ENCODE measurements around the gene TUBG1. TPM values are rescaled to one million over a fixed set of nuclear protein-coding genes. Genes with fewer than 3 reads are reported as not detected.
A peak's percentile ranks its signal among the peaks of the same experiment; 100 is the strongest.

Gene TUBG1
- total RNA-seq, 3 donors from 2014 or later: 20.5 to 34.4 (median 22.8) TPM

- DNase-seq (ENCODE audit: low spot score in 2 of 2): no peak
- H3K36me3 ChIP-seq: no peaks in the 10 kb centered on the region
- H3K4me3 ChIP-seq: no peak overlapping the region
- intact Hi-C loops (cut with DNase I; ENCODE audit: low total_unique reads): no loop called here
- H3K4me1 ChIP-seq: no peaks in the 10 kb centered on the region
- TF ChIP-seq POLR2AphosphoS5 (IDR thresholded peaks at IDR 0.05): no peak
- no peak overlapping the region for H3K27ac ChIP-seq
- H3K27me3 ChIP-seq: no peaks in the 10 kb centered on the region
- H3K9me3 ChIP-seq: no peaks in the 10 kb centered on the region
Measured at GRCh38 chr17:42640121-42640520, 30.6 kb downstream of the TUBG1 start.

GRCh38 chr17:42642336-42642735, 32.9 kb downstream of the TUBG1 start:
- Histone ChIP-seq H3K27ac (no peak overlapping the region), H3K27me3 (no peaks in the 10 kb centered on the region), H3K36me3 (no peaks in the 10 kb centered on the region), H3K9me3 (no peaks in the 10 kb centered on the region), H3K4me1 (no peaks in the 10 kb centered on the region), H3K4me3 (no peak overlapping the region)
- TF ChIP-seq POLR2AphosphoS5 (IDR thresholded peaks at IDR 0.05) (no peak), POLR2A (IDR thresholded peaks at IDR 0.05) (no peak), CTCF (IDR thresholded peaks at IDR 0.05) (no peak)
- intact Hi-C loops (cut with DNase I; ENCODE audit: low total_unique reads): no loop called here
- no peak for DNase-seq (ENCODE audit: low spot score in 2 of 2)

- no peak for DNase-seq (ENCODE audit: low spot score in 2 of 2)
- intact Hi-C loops (cut with DNase I; ENCODE audit: low total_unique reads): no loop called here
Measured at GRCh38 chr17:42647778-42648177, 38.3 kb downstream of the TUBG1 start.

GRCh38 chr17:42651392-42651791, 41.9 kb downstream of the TUBG1 start:
- intact Hi-C loops (cut with DNase I; ENCODE audit: low total_unique reads): no loop called here
- no peaks in the 10 kb centered on the region for H3K27me3 ChIP-seq
- no peak for TF ChIP-seq POLR2A (IDR thresholded peaks at IDR 0.05)
- TF ChIP-seq POLR2AphosphoS5 (IDR thresholded peaks at IDR 0.05): no peak
- no peak for TF ChIP-seq CTCF (IDR thresholded peaks at IDR 0.05)
- no peak for DNase-seq (ENCODE audit: low spot score in 2 of 2)
- no peaks in the 10 kb centered on the region for H3K9me3 ChIP-seq
- H3K4me1 ChIP-seq: no peaks in the 10 kb centered on the region
- no peaks in the 10 kb centered on the region for H3K36me3 ChIP-seq
- H3K27ac ChIP-seq: no peak overlapping the region
- H3K4me3 ChIP-seq: no peak overlapping the region

More at GRCh38 chr17:42647778-42648177, 38.3 kb downstream of the TUBG1 start:
- Histone ChIP-seq H3K4me1 (no peaks in the 10 kb centered on the region), H3K27ac (no peak overlapping the region), H3K27me3 (no peaks in the 10 kb centered on the region), H3K36me3 (no peaks in the 10 kb centered on the region), H3K9me3 (no peaks in the 10 kb centered on the region), H3K4me3 (no peak overlapping the region)
- TF ChIP-seq CTCF (IDR thresholded peaks at IDR 0.05): no peak
- no peak for TF ChIP-seq POLR2A (IDR thresholded peaks at IDR 0.05)
- TF ChIP-seq POLR2AphosphoS5 (IDR thresholded peaks at IDR 0.05): no peak

- Histone ChIP-seq H3K4me1 (no peaks in the 10 kb centered on the region), H3K36me3 (no peaks in the 10 kb centered on the region), H3K4me3 (peak overlapping the region; percentile 36 to 63 (median 46)), H3K27me3 (no peaks in the 10 kb centered on the region), H3K9me3 (no peaks in the 10 kb centered on the region), H3K27ac (peak overlapping the region; percentile 77 to 85)
- intact Hi-C loops (cut with DNase I; ENCODE audit: low total_unique reads): no loop called here
- TF ChIP-seq CTCF (IDR thresholded peaks at IDR 0.05): no peak
- no peak for TF ChIP-seq POLR2AphosphoS5 (IDR thresholded peaks at IDR 0.05)
- no peak for TF ChIP-seq POLR2A (IDR thresholded peaks at IDR 0.05)
- peak in 1 of 2 donors; percentile 59 for DNase-seq (ENCODE audit: low spot score in 2 of 2)
Measured at GRCh38 chr17:42653179-42654124, 44.0 kb downstream of the TUBG1 start.

Measured in breast epithelium (tissue), 4 donors.